SK-N-MC (cell line): ENCODE data around the gene KLF18.

Source experiments
- DNase-seq: peaks from one replicate; pipeline ENCODE4 v3.0.0-alpha.2; 2011; ENCODE audit warnings: low read depth, low spot score
- H3K27ac ChIP-seq: fragments of 200-600 bp; sonication (generic); 2 replicates; pipeline ENCODE4 v1.5.1; 2016; ENCODE audit warnings: mixed run types
- H3K36me3 ChIP-seq: fragments of 200-600 bp; sonication (generic); 2 replicates; pipeline ENCODE4 v1.6.1; 2017; ENCODE audit warnings: antibody characterized with exemption, low read length, mixed read lengths; ENCODE audit not compliant: insufficient read depth
- H3K4me3 ChIP-seq: fragments of 200-600 bp; sonication (generic); 2 replicates; pipeline ENCODE4 v1.5.1; 2016
- H3K9ac ChIP-seq: fragments of 200-600 bp; sonication (generic); 2 replicates; pipeline ENCODE4 v1.8.0; 2017; ENCODE audit warnings: mixed run types, mixed read lengths; ENCODE audit not compliant: insufficient read length
- H3K9me3 ChIP-seq: fragments of 200-600 bp; sonication (generic); 2 replicates; pipeline ENCODE4 v1.6.1; 2017; ENCODE audit warnings: low read depth, mild to moderate bottlenecking, antibody characterized with exemption, low read length, moderate library complexity, mixed read lengths
- EZH2 ChIP-seq: fragments of 200-600 bp; sonication (generic); IDR thresholded peaks from one replicate; pipeline ENCODE4 v1.6.1; 2017; ENCODE audit warnings: antibody characterized with exemption
- FOXP2 ChIP-seq: optimal IDR thresholded peaks from 2 replicates; pipeline ENCODE3; 2011; ENCODE audit warnings: mild to moderate bottlenecking, moderate library complexity; ENCODE audit not compliant: insufficient read depth; ENCODE audit errors: extremely low read length, control extremely low read depth
- POLR2AphosphoS5 ChIP-seq: IDR thresholded peaks from 2 replicates; pipeline ENCODE4 v1.6.1; 2012; ENCODE audit warnings: mild to moderate bottlenecking, low read depth, low read length, borderline replicate concordance

KLF18 gene

GRCh38 chr1:44113095-44113609 lies 28.3 kb downstream of the KLF18 start:
- TF ChIP-seq FOXP2 (no peak), EZH2 (no peak), POLR2AphosphoS5 (no peak)
- no peak overlapping the region for H3K27ac ChIP-seq

GRCh38 chr1:44112486-44112885 lies 28.9 kb downstream of the KLF18 start:
- no peak for TF ChIP-seq FOXP2
- TF ChIP-seq POLR2AphosphoS5 = no peak
- no peak for TF ChIP-seq EZH2
- H3K27ac ChIP-seq = no peak overlapping the region
- no peak for DNase-seq

More at GRCh38 chr1:44113095-44113609, 28.3 kb downstream of the KLF18 start:
- Histone ChIP-seq H3K4me3 (no peak overlapping the region), H3K9ac (no peak overlapping the region), H3K36me3 (no peaks in the 10 kb centered on the region), H3K9me3 (no peaks in the 10 kb centered on the region)
- no peak for DNase-seq

GRCh38 chr1:44111861-44112260 lies 29.6 kb downstream of the KLF18 start:
- no peak overlapping the region for H3K9ac ChIP-seq
- H3K36me3 ChIP-seq = no peaks in the 10 kb centered on the region
- H3K4me3 ChIP-seq = no peak overlapping the region
- DNase-seq = no peak
- H3K27ac ChIP-seq = no peak overlapping the region
- TF ChIP-seq POLR2AphosphoS5 (no peak), EZH2 (no peak), FOXP2 (no peak)
- no peaks in the 10 kb centered on the region for H3K9me3 ChIP-seq

More at GRCh38 chr1:44112486-44112885, 28.9 kb downstream of the KLF18 start:
- no peaks in the 10 kb centered on the region for H3K36me3 ChIP-seq
- no peak overlapping the region for H3K4me3 ChIP-seq
- H3K9ac ChIP-seq = no peak overlapping the region
- H3K9me3 ChIP-seq = no peaks in the 10 kb centered on the region

GRCh38 chr1:44110916-44111315 lies 30.5 kb downstream of the KLF18 start:
- no peak overlapping the region for H3K4me3 ChIP-seq
- H3K9me3 ChIP-seq = no peaks in the 10 kb centered on the region
- no peak overlapping the region for H3K27ac ChIP-seq
- H3K36me3 ChIP-seq = no peaks in the 10 kb centered on the region
- DNase-seq = no peak
- TF ChIP-seq FOXP2 (no peak), EZH2 (no peak), POLR2AphosphoS5 (no peak)
- H3K9ac ChIP-seq = no peak overlapping the region

- Histone ChIP-seq H3K9me3 (no peaks in the 10 kb centered on the region), H3K4me3 (no peak overlapping the region), H3K9ac (no peak overlapping the region), H3K27ac (no peak overlapping the region), H3K36me3 (no peaks in the 10 kb centered on the region)
- TF ChIP-seq POLR2AphosphoS5 (no peak), FOXP2 (no peak), EZH2 (no peak)
- no peak for DNase-seq
Observed at GRCh38 chr1:44108971-44109370, 32.5 kb downstream of the KLF18 start.

- TF ChIP-seq POLR2AphosphoS5 (no peak), FOXP2 (no peak), EZH2 (no peak)
- H3K27ac ChIP-seq = no peak overlapping the region
- no peak for DNase-seq
- no peaks in the 10 kb centered on the region for H3K36me3 ChIP-seq
- H3K9me3 ChIP-seq = no peaks in the 10 kb centered on the region
- no peak overlapping the region for H3K9ac ChIP-seq
- H3K4me3 ChIP-seq = no peak overlapping the region
Observed at GRCh38 chr1:44108241-44108640, 33.2 kb downstream of the KLF18 start.

- TF ChIP-seq EZH2 = no peak
- TF ChIP-seq POLR2AphosphoS5 = no peak
- TF ChIP-seq FOXP2 = no peak
- Histone ChIP-seq H3K9me3 (no peaks in the 10 kb centered on the region), H3K27ac (no peak overlapping the region), H3K9ac (no peak overlapping the region), H3K36me3 (no peaks in the 10 kb centered on the region), H3K4me3 (no peak overlapping the region)
- no peak for DNase-seq
Observed at GRCh38 chr1:44105810-44106209, 35.6 kb downstream of the KLF18 start.

GRCh38 chr1:44103270-44104131 lies 37.9 kb downstream of the KLF18 start:
- no peak overlapping the region for H3K9ac ChIP-seq
- no peaks in the 10 kb centered on the region for H3K9me3 ChIP-seq
- no peaks in the 10 kb centered on the region for H3K36me3 ChIP-seq
- H3K27ac ChIP-seq = no peak overlapping the region
- H3K4me3 ChIP-seq = no peak overlapping the region
- TF ChIP-seq POLR2AphosphoS5 = no peak
- no peak for DNase-seq

- H3K4me3 ChIP-seq = no peak overlapping the region
- no peaks in the 10 kb centered on the region for H3K36me3 ChIP-seq
- H3K9ac ChIP-seq = no peak overlapping the region
- no peak overlapping the region for H3K27ac ChIP-seq
- no peaks in the 10 kb centered on the region for H3K9me3 ChIP-seq
- DNase-seq = no peak
- TF ChIP-seq FOXP2 (no peak), POLR2AphosphoS5 (no peak), EZH2 (no peak)
Observed at GRCh38 chr1:44101328-44101727, 40.1 kb downstream of the KLF18 start.
